ENCODE measurements around the gene TRAF4.

GRCh38 chr17:28750178-28751047 is 6.6 kb downstream of the TRAF4 start:
- TF ChIP-seq CTCF (optimal IDR thresholded peaks at IDR 0.05 in 1 of 3, IDR thresholded peaks at IDR 0.05 in 1 of 3, conservative IDR thresholded peaks at IDR 0.05 in 1 of 3; ENCODE audit: extremely low read depth in 1 of 3, insufficient read depth in 2 of 3, low read length in 3 of 3): peak; percentile 99 to 100 (median 99)
- no peak for TF ChIP-seq EZH2 (IDR thresholded peaks at IDR 0.05; ENCODE audit: low read length)
